Kidney (tissue), 14 donors: ENCODE data around the gene HOXC12. TPM values are rescaled to one million over a fixed set of nuclear protein-coding genes. Genes with fewer than 3 reads are reported as not detected.
A peak's percentile ranks its signal among the peaks of the same experiment; 100 is the strongest.

Experiments
- DNase-seq, 5 donors: peaks; one replicate each; pipeline ENCODE4 v3.0.0-alpha.2; 2013 to 2020
- FAIRE-seq: peaks from 2 replicates; lab custom pipeline; 2012; peaks lifted over from hg19 to GRCh38; lab: Jason Lieb, UNC
- H3K27ac ChIP-seq, 2 donors: one replicate each; pipeline ENCODE4 v1.7.0; 2013; ENCODE audit warnings: low read depth in 2 of 2, low read length in 2 of 2, inconsistent platforms in 1 of 2
- H3K27me3 ChIP-seq: one replicate; pipeline ENCODE4 v1.7.1; 2013; ENCODE audit warnings: low read length, inconsistent platforms; ENCODE audit not compliant: control insufficient read depth, insufficient read depth
- H3K36me3 ChIP-seq, 3 donors: one replicate each; pipeline versions ENCODE4 v1.7.0 to v1.7.1; 2013; ENCODE audit warnings: low read length in 3 of 3, control low read depth in 1 of 3, inconsistent platforms in 1 of 3; ENCODE audit not compliant: insufficient read depth in 3 of 3, control insufficient read depth in 2 of 3
- H3K4me1 ChIP-seq, 3 donors: one replicate each; pipeline versions ENCODE4 v1.7.0 to v1.7.1; 2013; ENCODE audit warnings: low read length in 3 of 3, inconsistent platforms in 1 of 3, low read depth in 1 of 3; ENCODE audit not compliant: control insufficient read depth in 2 of 3, insufficient read depth in 2 of 3
- H3K4me3 ChIP-seq, 3 donors: one replicate each; pipeline versions ENCODE4 v1.7.0 to v1.8.1; 2013; ENCODE audit warnings: low read length in 3 of 3, control low read depth in 1 of 3, inconsistent platforms in 1 of 3
- H3K9ac ChIP-seq, 3 donors: one replicate each; pipeline versions ENCODE4 v1.7.0 to v1.7.1; 2013; ENCODE audit warnings: low read length in 3 of 3, control low read depth in 1 of 3, inconsistent platforms in 1 of 3
- H3K9me3 ChIP-seq, 3 donors: one replicate each; pipeline versions ENCODE4 v1.7.0 to v1.7.1; 2013; ENCODE audit warnings: low read length in 3 of 3, control low read depth in 1 of 3, inconsistent platforms in 1 of 3; ENCODE audit not compliant: control insufficient read depth in 2 of 3, insufficient read depth in 1 of 3
- intact Hi-C: fragments of 100-400 bp; cut with DNase I; formaldehyde crosslinking; loops from one replicate; pipeline ENCODE4 v1.11.1; 2022
- polyA plus RNA-seq: library from polyadenylated mRNA; stranded (reverse); fragments of 350-450 nt; fragmentation: Illumina TruSeq; extraction: RNeasy Lipid Tissue Mini Kit (QIAGEN cat#74804); gene quantifications from one replicate; pipeline ENCODE4 v1.2.3, GENCODE V29; 2014; ENCODE audit warnings: low read depth, low replicate concordance; ENCODE audit not compliant: insufficient read depth
- total RNA-seq: library from RNA; stranded (reverse); fragmentation: NEBNext Ultra II Directional; extraction: Animal tissue kit (Norgen Biotek cat#: 25700); gene quantifications from one replicate; pipeline ENCODE4 v1.2.1, GENCODE V29; 2021
- TF ChIP-seq, protein P1 (sequence below): IDR thresholded peaks from 3 replicates; pipeline ENCODE4 v1.5.1; 2012; ENCODE audit warnings: mild to moderate bottlenecking, moderate library complexity, borderline replicate concordance; ENCODE audit not compliant: insufficient read depth; ENCODE audit errors: extremely low read depth
- donor health status: control.
- donor health status: control.
- donor health status: control.
- donor health status: control.
- donor health status: control.
- donor health status: DM: yes; HTN: yes; CAD: no.
- donor health status: Normal renal cell carcinoma (clear cell type).

Gene HOXC12
- total and polyA plus RNA-seq, 2 donors from 2014 or later, result not detected

DNA sequence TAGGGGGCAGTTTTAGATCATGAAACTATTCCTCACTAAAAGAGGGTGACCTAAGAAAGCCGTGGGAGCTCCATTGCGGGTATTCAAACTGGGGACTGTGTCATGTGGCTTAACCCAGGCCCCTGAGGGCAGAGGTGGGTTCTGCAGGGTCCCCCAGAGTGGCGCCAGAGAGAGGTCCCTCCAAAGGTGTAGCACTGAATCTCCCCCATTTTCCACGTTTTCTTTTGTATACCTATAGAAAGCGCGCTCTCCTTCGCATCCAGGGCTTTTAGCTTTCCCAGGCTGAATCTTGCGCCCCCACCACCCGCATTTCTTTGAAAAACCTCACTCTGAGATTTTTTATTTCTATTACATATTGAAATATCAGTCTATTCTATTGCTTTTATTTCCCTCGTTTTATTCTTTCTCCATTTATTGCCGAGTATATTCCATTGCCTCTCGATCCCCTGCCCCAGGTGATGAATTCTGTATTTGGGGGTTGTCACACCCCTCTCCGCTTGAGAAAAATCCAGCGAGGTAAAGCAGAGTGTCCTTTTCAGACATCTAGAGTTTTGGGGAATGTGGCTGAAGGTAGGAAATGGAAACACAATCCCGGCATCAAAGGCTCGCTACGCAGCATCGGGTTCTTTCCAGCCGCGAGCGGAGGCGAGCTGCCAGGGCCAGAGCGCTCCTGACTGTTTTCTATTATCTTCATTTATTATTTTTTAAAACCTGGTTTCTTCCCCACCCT lies 16.9 kb upstream of the HOXC12 start:
- peaks cover 80% of the 10 kb centered on the region for H3K27me3 ChIP-seq
- no peak for FAIRE-seq
- H3K4me1 ChIP-seq, result peaks cover 0 to 2% (median 0%) of the 10 kb centered on the region in 3 donors
- H3K36me3 ChIP-seq, result no peaks in the 10 kb centered on the region
- H3K27ac ChIP-seq, result no peak overlapping the region
- no peaks in the 10 kb centered on the region for H3K9me3 ChIP-seq
- DNase-seq, result peak in 1 of 5 donors; percentile 35
- intact Hi-C loops, result no loop called here
- TF ChIP-seq, protein P1, sequence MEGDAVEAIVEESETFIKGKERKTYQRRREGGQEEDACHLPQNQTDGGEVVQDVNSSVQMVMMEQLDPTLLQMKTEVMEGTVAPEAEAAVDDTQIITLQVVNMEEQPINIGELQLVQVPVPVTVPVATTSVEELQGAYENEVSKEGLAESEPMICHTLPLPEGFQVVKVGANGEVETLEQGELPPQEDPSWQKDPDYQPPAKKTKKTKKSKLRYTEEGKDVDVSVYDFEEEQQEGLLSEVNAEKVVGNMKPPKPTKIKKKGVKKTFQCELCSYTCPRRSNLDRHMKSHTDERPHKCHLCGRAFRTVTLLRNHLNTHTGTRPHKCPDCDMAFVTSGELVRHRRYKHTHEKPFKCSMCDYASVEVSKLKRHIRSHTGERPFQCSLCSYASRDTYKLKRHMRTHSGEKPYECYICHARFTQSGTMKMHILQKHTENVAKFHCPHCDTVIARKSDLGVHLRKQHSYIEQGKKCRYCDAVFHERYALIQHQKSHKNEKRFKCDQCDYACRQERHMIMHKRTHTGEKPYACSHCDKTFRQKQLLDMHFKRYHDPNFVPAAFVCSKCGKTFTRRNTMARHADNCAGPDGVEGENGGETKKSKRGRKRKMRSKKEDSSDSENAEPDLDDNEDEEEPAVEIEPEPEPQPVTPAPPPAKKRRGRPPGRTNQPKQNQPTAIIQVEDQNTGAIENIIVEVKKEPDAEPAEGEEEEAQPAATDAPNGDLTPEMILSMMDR, result no peak
- H3K9ac ChIP-seq, result no peak overlapping the region
- H3K4me3 ChIP-seq, result no peak overlapping the region

DNA sequence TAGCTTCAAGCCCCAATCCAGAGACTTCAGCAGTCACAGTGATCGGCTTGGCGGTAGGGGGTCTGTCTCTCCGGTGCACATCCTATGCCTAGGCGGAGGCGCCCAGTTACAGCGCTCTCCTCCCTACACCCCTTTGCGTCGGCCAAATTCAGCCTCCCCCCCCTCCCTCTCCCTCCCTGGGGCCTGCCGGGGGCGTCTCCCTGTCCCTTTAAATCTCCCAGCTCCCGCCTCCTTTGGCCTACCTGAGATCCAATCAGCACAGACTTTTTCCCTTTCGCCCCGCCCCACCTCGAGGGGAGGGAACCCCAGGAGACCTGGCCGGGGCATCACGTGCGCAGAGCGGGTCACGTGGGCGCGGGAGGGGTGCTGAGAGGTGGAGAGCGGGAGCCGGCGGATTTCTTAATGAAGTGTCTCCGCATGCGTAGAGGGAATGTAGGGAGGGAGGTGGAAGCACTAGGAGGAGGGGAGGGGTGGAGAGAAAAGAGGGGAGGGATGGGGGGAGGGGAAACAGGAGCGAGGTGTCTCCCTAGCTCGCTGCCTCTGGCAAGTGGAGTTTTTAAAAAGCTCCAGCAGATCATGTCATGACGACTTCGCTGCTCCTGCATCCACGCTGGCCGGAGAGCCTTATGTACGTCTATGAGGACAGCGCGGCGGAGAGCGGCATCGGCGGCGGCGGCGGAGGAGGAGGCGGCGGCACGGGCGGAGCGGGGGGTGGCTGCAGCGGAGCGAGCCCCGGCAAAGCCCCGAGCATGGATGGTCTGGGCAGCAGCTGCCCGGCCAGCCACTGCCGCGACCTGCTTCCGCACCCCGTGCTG lies 16.2 kb upstream of the HOXC12 start, which contains the start of gene HOXC13:
Gene HOXC13 (plus strand): TSS at position 506 of the 815 bp plus-strand sequence. CDS start 76 bp downstream, at position 582.
- Histone ChIP-seq H3K4me3 (no peak within 1 kb of the TSS), H3K9ac (no peak within 1 kb of the TSS), H3K36me3 (no peaks in the 10 kb centered on the region), H3K27me3 (peaks cover 80% of the 10 kb centered on the region), H3K9me3 (no peaks in the 10 kb centered on the region), H3K27ac (no peak within 1 kb of the TSS), H3K4me1 (peaks cover 0 to 2% (median 0%) of the 10 kb centered on the region in 3 donors)
- no peak for FAIRE-seq
- TF ChIP-seq, protein P1, result no peak
- peak; percentile 93 to 97 (median 97) for DNase-seq
- intact Hi-C loops, result no loop called here

DNA sequence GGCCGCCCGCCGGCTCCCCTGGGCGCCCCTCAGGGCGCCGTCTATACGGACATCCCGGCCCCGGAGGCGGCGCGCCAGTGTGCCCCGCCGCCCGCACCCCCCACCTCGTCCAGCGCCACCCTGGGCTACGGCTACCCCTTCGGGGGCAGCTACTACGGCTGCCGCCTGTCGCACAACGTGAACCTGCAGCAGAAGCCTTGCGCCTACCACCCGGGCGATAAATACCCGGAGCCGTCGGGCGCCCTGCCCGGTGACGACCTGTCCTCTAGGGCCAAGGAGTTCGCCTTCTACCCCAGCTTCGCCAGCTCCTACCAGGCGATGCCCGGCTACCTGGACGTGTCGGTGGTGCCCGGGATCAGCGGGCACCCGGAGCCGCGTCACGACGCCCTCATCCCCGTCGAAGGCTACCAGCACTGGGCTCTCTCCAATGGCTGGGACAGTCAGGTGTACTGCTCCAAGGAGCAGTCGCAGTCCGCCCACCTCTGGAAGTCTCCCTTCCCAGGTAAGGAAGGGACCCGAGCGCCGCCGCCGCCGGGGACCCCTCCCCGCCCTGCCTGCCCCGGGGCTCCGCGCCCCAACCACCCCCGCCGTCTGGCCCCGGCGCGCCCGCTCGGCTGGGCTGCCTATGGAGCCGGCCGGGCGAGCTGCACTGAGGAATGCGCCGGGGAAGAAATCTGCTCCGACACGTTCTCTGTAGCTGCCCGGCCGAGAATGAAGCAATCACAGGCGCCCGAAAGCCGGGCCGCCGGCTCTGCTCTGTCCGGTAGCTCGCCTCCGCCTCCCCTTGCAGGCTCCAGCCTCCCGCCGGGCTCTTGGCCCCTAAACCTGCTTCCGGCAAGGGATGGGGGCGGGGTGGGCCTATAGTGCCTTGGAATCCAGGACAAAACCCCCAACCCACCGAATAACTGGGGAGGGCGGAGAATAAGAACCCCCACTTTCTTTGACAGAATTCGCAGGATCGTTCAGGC lies 15.3 kb upstream of the HOXC12 start:
- H3K9ac ChIP-seq, result no peak overlapping the region
- intact Hi-C loops, result no loop called here
- no peaks in the 10 kb centered on the region for H3K9me3 ChIP-seq
- no peak for FAIRE-seq
- TF ChIP-seq, protein P1, result no peak
- DNase-seq, result peak in 4 of 5 donors; percentile 74 to 79 (median 76)
- peaks cover 81% of the 10 kb centered on the region for H3K27me3 ChIP-seq
- no peak overlapping the region for H3K27ac ChIP-seq
- no peak overlapping the region for H3K4me3 ChIP-seq
- no peaks in the 10 kb centered on the region for H3K36me3 ChIP-seq
- peaks cover 0 to 2% (median 0%) of the 10 kb centered on the region in 3 donors for H3K4me1 ChIP-seq
